GDM1 (cell line): ENCODE results near the gene IL20RB.

Experiments used
- DNase-seq: peaks from one replicate; lab custom pipeline; 2025; lab: John Stamatoyannopoulos, UW

Gene IL20RB

GRCh38 chr3:137039570-137039969, 81.8 kb downstream of the IL20RB start:
- no peak for DNase-seq

- no peak for DNase-seq
These were observed 83.5 kb downstream of the IL20RB start for GRCh38 chr3:137041251-137041650.

- DNase-seq: no peak
These were observed 83.9 kb downstream of the IL20RB start for GRCh38 chr3:137041686-137042085.

GRCh38 chr3:137046747-137047146, 89.0 kb downstream of the IL20RB start:
- no peak for DNase-seq

- DNase-seq: no peak
These were observed 89.5 kb downstream of the IL20RB start for GRCh38 chr3:137047240-137047639.

GRCh38 chr3:137050281-137050680, 92.5 kb downstream of the IL20RB start:
- DNase-seq: no peak

GRCh38 chr3:137052298-137052697, 94.5 kb downstream of the IL20RB start:
- DNase-seq: no peak
